Activated CD8-positive, alpha-beta memory T cell treated with anti-CD3 and anti-CD28 coated beads, Interleukin-2, amount 50 U/mL, for 24 hours (primary cell): Measurements from ENCODE around the gene HOXD4.

Experiments
- DNase-seq: peaks from one replicate; pipeline ENCODE4 v3.0.0-alpha.2; 2020; ENCODE audit errors: extremely low read depth

The HOXD4 gene

GRCh38 chr2:176170602-176171305 is 19.4 kb downstream of the HOXD4 start:
- no peak for DNase-seq

- DNase-seq: no peak
These were observed 20.1 kb downstream of the HOXD4 start for GRCh38 chr2:176171351-176172006.

GRCh38 chr2:176172007-176172894 is 20.9 kb downstream of the HOXD4 start:
- DNase-seq: no peak

- no peak for DNase-seq
These were observed 21.7 kb downstream of the HOXD4 start for GRCh38 chr2:176172895-176173566.

- no peak for DNase-seq
These were observed 22.4 kb downstream of the HOXD4 start for GRCh38 chr2:176173567-176174381.

- DNase-seq: no peak
These were observed 23.1 kb downstream of the HOXD4 start for GRCh38 chr2:176174382-176174823.

GRCh38 chr2:176174824-176175708 is 23.7 kb downstream of the HOXD4 start:
- no peak for DNase-seq

GRCh38 chr2:176175709-176176607 is 24.6 kb downstream of the HOXD4 start:
- no peak for DNase-seq

GRCh38 chr2:176177580-176178037 is 26.3 kb downstream of the HOXD4 start:
- DNase-seq: no peak

GRCh38 chr2:176178038-176178756 is 26.8 kb downstream of the HOXD4 start:
- DNase-seq: no peak

- DNase-seq: no peak
These were observed 27.5 kb downstream of the HOXD4 start for GRCh38 chr2:176178757-176179295.

GRCh38 chr2:176181551-176181950 is 30.2 kb downstream of the HOXD4 start:
- no peak for DNase-seq

- DNase-seq: no peak
These were observed 31.3 kb downstream of the HOXD4 start for GRCh38 chr2:176182671-176183070.

- no peak for DNase-seq
These were observed 33.4 kb downstream of the HOXD4 start for GRCh38 chr2:176184749-176185148.

GRCh38 chr2:176186024-176186423 is 34.7 kb downstream of the HOXD4 start:
- DNase-seq: no peak

GRCh38 chr2:176187200-176187898 is 36.0 kb downstream of the HOXD4 start:
- no peak for DNase-seq
